GM18951 (cell line): ENCODE results near the gene SEC23IP.

ENCODE experiments used
- POLR2A ChIP-seq: IDR thresholded peaks from 4 replicates; pipeline ENCODE4 v1.6.1; 2011; ENCODE audit warnings: mild to moderate bottlenecking; ENCODE audit not compliant: insufficient read length, insufficient read depth; ENCODE audit errors: extremely low read depth
- in situ Hi-C: fragments of 300-500 bp; cut with MboI; formaldehyde crosslinking; loops from one replicate; pipeline ENCODE4 v1.12.0; 2022; ENCODE audit warnings: low sequenced_read_pairs, mixed read lengths, inconsistent platforms; ENCODE audit not compliant: unreplicated experiment

SEC23IP gene

DNA sequence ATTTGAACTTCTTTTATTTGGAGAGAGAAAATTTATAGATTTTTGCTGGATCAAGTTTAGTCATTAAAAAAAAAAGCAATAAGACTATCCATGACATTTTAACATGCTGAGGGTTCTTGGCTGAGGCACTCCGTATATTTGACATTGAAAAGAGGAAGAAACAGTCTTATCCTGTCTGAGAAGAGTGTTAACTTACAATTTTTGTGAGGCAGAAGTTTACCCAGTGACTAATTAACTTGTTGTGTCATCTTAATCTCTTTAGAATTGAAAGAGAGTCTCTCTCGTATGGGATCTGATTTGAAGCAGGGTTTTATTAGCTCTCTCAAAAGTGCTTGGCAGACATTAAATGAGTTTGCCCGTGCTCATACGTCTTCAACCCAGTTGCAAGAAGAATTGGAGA, 39.3 kb downstream of the SEC23IP start:
- in situ Hi-C loops = no loop called here
- TF ChIP-seq POLR2A = no peak

DNA sequence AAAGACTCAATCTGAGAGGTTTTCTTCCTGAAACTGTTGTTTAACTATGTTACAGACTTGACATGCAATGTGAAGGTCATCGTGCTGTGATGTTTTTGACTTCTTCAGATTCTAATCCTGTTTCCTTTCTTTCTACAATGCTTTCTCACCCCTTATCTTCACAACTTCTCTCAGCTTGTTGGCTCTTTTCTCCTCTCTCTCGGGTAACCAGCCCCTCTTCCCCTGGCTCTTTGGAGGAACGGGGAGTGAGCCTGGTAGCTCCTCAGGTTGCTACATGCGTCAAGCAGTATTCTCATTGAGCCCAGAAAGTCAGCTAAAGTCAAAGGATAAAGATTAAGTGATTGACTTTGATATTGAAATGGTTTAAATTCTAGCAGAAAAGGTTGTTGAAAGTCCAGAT, 40.1 kb downstream of the SEC23IP start:
- in situ Hi-C loops = no loop called here
- TF ChIP-seq POLR2A = no peak

DNA sequence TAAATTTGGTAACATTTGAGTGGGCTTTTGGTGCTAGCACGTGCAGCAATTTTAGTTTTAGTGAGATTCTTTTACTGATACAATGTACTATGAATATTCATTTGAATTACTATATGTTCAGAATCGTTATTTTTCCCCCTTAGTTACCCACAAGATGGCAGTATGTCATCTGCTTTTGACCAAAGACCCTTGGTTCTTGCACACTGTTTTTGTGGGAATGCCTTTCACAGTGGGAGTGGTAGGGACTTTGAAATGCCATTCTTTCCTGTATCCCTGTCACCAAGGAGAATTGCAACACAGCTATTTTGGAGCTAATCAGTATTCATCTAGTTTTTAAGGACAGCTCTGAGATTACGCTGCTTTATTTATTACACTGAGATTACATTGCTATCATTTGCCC, 40.6 kb downstream of the SEC23IP start:
- in situ Hi-C loops = no loop called here
- TF ChIP-seq POLR2A = no peak

- no peak for TF ChIP-seq POLR2A
- in situ Hi-C loops = no loop called here
These were observed 48.0 kb downstream of the SEC23IP start for GRCh38 chr10:119940487-119940886.

- in situ Hi-C loops = no loop called here
- no peak for TF ChIP-seq POLR2A
These were observed 50.4 kb downstream of the SEC23IP start for GRCh38 chr10:119942973-119943372.

DNA sequence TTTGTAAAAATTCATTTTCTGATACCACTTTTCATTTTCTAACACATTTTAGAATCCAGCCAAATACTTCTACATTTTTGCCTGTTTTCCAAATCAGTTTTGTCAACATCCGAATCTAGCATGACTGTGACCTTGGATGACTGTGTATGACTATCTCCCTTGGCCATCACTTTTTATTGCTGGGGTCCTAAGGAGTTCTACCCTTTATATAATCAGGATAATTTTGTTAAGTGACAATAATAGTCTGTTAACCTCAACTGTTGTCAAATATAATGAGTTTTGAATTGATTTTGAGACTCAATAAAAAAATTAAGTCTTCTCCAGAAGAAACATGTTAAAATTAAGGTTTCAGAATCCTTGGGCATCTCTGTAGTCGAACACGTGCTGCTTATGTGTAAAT, 53.3 kb downstream of the SEC23IP start:
- in situ Hi-C loops = no loop called here
- no peak for TF ChIP-seq POLR2A

- in situ Hi-C loops = no loop called here
- TF ChIP-seq POLR2A = no peak
These were observed 54.8 kb downstream of the SEC23IP start for GRCh38 chr10:119947300-119947699.

- in situ Hi-C loops = no loop called here
- TF ChIP-seq POLR2A = no peak
These were observed 64.9 kb downstream of the SEC23IP start for GRCh38 chr10:119957451-119957850.

GRCh38 chr10:119962837-119963236, 70.3 kb downstream of the SEC23IP start:
- in situ Hi-C loops = no loop called here
- no peak for TF ChIP-seq POLR2A

GRCh38 chr10:119967066-119967465, 74.5 kb downstream of the SEC23IP start:
- no peak for TF ChIP-seq POLR2A
- in situ Hi-C loops = no loop called here

- in situ Hi-C loops = no loop called here
- no peak for TF ChIP-seq POLR2A
These were observed 77.1 kb downstream of the SEC23IP start for GRCh38 chr10:119969609-119970008.

DNA sequence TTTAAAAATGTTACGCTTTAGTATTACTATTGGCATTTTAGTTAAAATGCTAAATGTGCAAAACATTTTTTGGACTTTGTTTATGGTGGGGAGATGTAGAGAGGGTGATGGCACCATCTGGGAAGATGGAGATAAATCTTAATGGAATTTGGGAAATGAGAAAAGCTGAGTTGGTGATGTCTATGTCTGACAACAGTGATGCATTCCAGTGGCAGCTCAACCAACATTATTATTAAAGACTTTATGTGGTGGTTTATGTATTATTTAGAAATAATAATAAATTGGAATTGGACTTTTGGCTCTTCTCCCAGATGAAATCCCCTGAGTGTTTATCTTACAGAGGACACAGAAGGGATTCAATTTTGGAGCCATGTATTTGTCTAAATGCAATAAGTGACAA, 77.6 kb downstream of the SEC23IP start:
- TF ChIP-seq POLR2A = no peak
- in situ Hi-C loops = no loop called here

DNA sequence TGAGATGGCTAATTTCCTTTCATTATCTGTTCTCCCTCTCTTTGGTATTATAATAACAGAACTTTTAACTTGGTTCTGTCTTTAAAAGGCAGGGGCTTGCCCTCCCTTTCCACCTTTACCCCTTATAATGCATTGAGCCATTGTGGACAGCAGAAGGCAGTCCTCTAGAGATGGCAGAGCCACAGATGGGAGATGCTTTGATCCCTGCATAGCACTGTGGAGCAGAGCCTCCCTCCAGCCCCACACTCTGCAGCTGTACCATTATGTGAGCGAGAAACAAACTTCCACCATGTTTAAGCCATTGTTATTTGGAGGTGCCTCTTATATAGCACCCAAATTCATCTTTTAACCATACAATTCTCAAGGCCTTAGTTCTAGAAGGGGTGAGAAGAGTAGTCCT, 78.4 kb downstream of the SEC23IP start:
- in situ Hi-C loops = no loop called here
- no peak for TF ChIP-seq POLR2A

- in situ Hi-C loops = no loop called here
- no peak for TF ChIP-seq POLR2A
These were observed 80.8 kb downstream of the SEC23IP start for GRCh38 chr10:119973281-119973680.

DNA sequence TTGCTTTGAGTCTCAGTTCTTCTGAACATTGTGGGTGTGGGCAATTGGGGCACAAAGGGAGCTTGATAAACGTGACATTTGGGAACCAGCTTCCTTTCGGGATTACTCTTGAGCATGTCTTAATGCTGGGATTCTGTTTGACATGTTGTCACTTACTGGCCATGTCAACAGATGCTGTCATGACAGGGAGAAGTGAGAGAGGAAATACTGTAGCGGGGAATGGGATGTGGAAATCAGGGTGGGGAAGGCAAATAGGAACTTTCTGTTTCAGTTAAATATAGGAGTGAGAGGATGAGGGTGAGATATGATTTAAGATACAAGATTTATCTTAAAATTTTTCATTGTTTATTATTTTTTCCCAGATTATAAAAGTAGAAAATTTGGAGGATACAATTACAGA, 83.9 kb downstream of the SEC23IP start:
- no peak for TF ChIP-seq POLR2A
- in situ Hi-C loops = no loop called here

GRCh38 chr10:119980956-119981750, 88.6 kb downstream of the SEC23IP start:
- TF ChIP-seq POLR2A = no peak
- in situ Hi-C loops = no loop called here
